GM19035 (cell line): ENCODE measurements around the gene ANKRD50.

Experiments
- ATAC-seq: cut with Tn5 transposase; IDR thresholded peaks from one replicate; pipeline ENCODE4 v1.9.1; 2021; ENCODE audit not compliant: unreplicated experiment

ANKRD50 gene, protein sequence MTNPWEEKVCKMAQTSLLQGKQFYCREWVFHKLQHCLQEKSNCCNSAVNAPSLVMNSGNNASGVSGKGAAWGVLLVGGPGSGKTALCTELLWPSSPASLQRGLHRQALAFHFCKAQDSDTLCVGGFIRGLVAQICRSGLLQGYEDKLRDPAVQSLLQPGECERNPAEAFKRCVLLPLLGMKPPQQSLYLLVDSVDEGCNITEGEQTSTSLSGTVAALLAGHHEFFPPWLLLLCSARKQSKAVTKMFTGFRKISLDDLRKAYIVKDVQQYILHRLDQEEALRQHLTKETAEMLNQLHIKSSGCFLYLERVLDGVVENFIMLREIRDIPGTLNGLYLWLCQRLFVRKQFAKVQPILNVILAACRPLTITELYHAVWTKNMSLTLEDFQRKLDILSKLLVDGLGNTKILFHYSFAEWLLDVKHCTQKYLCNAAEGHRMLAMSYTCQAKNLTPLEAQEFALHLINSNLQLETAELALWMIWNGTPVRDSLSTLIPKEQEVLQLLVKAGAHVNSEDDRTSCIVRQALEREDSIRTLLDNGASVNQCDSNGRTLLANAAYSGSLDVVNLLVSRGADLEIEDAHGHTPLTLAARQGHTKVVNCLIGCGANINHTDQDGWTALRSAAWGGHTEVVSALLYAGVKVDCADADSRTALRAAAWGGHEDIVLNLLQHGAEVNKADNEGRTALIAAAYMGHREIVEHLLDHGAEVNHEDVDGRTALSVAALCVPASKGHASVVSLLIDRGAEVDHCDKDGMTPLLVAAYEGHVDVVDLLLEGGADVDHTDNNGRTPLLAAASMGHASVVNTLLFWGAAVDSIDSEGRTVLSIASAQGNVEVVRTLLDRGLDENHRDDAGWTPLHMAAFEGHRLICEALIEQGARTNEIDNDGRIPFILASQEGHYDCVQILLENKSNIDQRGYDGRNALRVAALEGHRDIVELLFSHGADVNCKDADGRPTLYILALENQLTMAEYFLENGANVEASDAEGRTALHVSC (N-terminal part only)

GRCh38 chr4:124712372-124713184, at the start of gene ANKRD50:
ANKRD50 (minus strand) TSS chr4:124712732; CDS start chr4:124710511, 2,221 bp downstream.
- ATAC-seq = peak; percentile 75

GRCh38 chr4:124757126-124757525, 44.6 kb upstream of the ANKRD50 start:
- ATAC-seq = no peak

DNA sequence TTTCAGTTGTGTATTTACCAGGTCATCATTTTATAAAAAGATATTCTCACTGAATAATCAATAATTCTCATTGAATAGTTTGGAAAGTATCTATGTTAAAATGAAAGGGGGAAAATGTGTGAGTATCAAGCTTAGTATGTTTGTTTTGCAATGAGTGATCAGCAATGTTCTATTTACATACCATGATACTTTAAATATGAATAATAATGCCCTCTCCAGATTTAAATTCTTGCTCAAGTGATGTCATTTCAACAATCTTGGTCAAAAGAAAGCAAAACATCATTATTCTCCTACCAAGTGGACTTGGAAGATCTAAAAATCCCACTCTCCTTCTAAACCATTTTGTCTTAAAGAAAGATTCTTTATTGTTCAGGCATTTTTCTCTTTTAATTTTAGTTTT, 42.1 kb upstream of the ANKRD50 start:
- ATAC-seq = no peak

DNA sequence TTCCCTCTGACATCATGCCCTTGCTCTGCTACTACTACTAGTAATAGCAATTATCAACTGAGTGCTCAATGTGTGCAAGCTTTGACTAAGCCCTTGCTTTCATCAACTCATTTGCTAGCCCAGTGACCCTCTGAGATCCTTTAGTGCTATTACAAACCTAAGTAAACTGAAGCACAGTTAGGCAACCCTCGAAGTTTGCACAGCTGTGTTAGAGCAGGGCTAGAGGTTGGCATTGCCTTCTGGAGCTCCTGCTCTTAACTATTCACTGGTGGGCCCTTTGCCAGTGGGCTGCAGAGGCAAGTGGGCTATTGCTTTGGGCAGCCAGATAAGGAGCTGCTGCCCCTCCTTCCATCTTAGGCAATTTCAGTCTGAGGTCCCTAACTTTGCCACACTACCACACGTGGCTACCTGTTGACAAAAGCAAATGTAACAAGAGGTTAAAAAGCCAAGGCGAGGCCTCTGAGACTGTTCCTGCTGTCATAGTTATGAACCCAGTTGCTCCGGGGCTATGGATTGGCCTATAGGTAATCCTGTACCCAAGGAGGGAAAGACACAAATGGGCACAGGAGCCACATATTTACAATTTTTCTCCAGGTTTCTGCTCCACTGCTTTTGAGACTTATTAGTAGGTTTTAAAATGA, 41.5 kb upstream of the ANKRD50 start:
- no peak for ATAC-seq

DNA sequence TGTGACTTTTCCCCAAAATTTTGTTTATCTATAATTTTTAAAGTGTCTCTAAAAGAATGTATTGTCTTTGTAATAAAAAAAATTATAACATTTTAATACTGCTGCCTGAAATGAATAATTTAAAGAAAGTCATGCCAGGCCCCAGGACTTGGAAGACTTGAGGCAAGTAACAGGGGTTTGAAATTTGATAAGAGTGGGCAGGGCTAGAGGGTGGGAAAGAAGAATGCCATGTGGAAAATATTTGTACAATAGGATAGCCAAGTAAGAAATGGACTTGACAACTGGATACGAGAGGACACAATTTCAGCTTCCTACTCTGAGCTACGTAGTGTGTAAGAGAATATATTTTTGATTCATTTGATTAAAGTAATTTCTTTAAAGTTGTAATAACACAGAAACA, 36.9 kb upstream of the ANKRD50 start:
- no peak for ATAC-seq

- ATAC-seq = no peak
Measured at GRCh38 chr4:124748965-124749364, 36.4 kb upstream of the ANKRD50 start.

- no peak for ATAC-seq
Measured at GRCh38 chr4:124745985-124746801, 33.7 kb upstream of the ANKRD50 start.

GRCh38 chr4:124743711-124744110, 31.2 kb upstream of the ANKRD50 start:
- no peak for ATAC-seq

DNA sequence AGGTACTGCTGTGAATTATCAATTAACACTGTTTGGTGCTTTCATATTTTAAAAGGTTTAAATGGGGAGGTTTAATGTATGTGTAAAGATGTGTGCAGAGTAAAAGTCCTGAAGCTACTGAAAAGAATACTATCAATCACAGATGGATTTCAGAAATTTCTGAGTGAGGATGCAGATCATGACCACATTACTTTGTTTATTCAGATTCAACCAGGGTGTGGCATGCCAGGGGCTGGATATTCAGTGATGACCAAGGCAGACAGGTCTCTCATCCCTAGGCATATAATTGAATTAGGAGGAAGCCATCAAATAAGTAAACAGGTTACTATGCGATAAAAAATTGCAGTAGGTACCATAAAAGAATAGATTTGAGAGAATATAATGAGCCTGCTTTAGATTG, 28.0 kb upstream of the ANKRD50 start:
- ATAC-seq = no peak

DNA sequence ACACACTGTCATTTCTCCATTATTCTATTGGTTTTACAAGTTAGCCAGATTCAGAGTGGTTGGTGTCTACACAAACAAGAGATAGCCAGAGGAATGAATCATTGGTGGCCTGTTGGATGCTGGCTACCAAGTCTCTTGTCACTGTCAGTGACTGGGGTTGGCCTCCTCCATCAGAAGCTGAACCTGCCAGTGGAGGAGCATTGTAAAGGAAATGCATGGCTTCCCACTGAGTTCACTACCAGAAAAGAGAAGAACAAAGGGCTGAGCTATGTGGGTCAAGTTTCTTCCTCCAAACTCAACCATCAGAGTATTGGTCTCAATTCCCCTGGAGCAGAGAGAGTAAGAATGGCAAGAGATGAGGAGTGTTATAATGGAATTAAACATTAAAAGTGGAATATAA, 26.5 kb upstream of the ANKRD50 start:
- ATAC-seq = no peak

GRCh38 chr4:124737619-124738018, 25.1 kb upstream of the ANKRD50 start:
- ATAC-seq = no peak

- no peak for ATAC-seq
Measured at GRCh38 chr4:124736526-124736925, 24.0 kb upstream of the ANKRD50 start.

DNA sequence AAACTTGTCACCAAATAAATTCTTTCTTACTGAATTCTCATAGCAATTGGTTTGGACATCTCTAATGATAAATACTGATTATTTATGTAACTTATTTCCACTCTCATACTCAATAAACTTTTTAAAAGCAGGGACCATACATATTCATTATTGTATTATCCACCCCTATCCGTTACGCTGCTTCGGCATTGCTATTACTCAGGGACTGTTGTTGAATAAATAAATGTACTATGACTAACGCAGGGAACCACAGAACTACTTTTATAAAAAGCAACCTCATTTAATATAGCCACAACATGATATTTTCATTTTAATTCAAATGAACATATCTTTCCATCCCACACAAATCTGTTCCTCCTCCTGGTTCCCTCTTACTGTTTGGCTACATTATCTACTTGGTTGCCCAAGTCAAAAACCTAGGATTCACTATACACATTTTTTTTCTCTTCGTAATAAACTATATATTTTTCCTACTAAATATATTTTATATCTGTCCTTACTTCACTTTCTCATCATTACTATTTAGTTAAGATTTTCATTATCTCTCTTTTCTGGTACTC, 14.9 kb upstream of the ANKRD50 start:
- ATAC-seq = no peak

DNA sequence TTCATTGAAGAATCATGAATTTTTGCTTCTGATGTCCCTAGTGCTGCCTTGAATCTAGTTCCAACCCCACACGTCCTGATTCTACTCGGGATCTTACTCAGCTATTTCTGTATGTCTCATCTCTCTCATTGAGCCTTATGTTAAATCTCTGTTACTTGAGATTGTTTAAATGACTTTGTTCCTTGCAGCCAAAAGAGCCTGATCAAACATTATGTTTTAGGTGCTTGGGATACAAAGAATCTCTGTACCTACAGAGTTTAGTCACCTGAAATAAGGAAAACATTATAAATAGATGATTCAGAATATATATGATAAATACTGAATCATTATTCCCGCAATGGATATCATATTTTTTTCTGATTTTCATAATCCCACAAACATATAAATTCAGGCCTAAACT, 13.7 kb upstream of the ANKRD50 start:
- no peak for ATAC-seq

- ATAC-seq = no peak
Measured at GRCh38 chr4:124722071-124722470, 9.5 kb upstream of the ANKRD50 start.

DNA sequence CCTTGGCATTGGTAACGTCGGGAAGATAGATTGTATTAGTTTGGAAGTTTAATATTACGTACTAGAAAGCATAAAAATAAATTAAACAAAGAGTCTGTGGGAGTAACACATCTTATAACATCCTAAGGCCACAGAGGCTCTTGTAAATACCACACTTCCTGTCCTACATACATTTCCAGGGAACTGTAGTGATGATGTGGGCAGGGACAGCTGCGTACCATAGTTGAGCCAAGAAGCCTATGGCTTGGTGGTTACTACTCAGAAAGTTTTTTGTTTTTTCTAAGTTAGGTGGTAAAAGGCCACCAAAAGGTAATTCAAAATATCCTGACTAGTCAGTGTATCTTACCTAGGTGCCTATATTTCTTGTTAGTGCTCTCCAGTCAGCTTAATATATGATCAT, 4.6 kb upstream of the ANKRD50 start:
- ATAC-seq = no peak

- ATAC-seq = peak; percentile 42
Measured at GRCh38 chr4:124713185-124713592, 657 bp upstream of the ANKRD50 start.

DNA sequence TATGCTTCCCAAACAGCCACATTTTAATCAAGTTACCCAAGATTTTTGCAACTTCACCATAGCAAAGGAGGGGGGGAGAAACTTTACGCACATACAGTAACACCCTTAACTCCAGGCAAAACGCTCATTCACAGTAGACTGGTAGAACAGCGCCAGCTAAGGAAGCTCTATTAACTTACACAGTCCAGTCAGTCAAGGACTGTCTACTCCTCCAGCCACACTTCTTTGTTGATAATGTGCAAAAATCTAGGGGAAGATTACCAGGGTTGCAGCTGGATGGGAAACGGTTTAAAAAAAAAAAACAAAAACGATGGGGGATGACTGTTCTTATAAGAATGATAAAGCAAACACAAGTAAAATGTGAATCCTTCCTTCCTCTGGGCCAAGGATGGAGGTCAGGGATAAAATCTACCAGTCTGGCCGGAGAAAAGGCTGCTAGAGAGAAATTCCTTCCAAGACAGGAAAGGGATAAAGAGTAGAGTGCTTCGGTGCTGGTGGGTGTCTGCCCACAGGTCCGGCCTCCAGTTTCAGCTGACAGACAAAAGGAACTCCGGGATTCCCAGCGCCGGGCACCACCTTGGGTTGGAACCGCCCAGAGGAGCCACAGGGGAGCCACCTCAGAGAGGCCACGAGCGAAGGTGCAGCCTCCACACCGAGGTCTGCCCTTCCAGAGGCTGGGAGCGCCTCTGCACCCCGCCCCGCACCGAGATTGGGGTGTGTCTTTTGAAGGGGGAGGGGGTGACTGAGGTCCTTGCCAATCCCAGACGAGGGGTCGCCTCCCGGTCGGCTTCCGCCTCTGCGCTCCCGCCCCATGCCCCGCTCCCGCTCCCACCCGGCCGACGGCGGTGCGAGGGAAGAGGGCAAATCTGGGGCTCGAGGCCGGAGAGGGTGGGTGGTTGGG, 811 bp downstream of the ANKRD50 start:
- peak; percentile 24 for ATAC-seq
